Muscle of back (tissue), 11 donors: ENCODE data around the gene ATRN. TPM values are rescaled to one million over a fixed set of nuclear protein-coding genes. Genes with fewer than 3 reads are reported as not detected.
"Not testable (repeated sequence)": the region's sequence is repeated elsewhere in the genome, so short reads cannot be mapped to it uniquely, and the experiment has no call there.

ENCODE experiments used
- DNase-seq, 3 donors: peaks; one replicate each; pipeline versions ENCODE4 v3.0.0 to v3.0.0-alpha.2; 2013
- polyA plus RNA-seq, 10 donors: library from polyadenylated mRNA; unstranded; fragments of 120-200 nt; gene quantifications; one replicate each; pipeline ENCODE4 v1.2.1, GENCODE V29; 2013; ENCODE audit not compliant: insufficient read length in 10 of 10

Gene ATRN
- polyA plus RNA-seq, 10 donors = 20.7 to 30.5 (median 25.2) TPM

GRCh38 chr20:3563133-3563532 lies 92.3 kb downstream of the ATRN start:
- DNase-seq = no peak

- peak; percentile 30 to 63 (median 30) for DNase-seq
Measured at GRCh38 chr20:3563548-3564177, 92.8 kb downstream of the ATRN start.

- no peak for DNase-seq
Measured at GRCh38 chr20:3565851-3566250, 95.0 kb downstream of the ATRN start.

GRCh38 chr20:3572151-3572550 lies 101.3 kb downstream of the ATRN start:
- no peak for DNase-seq

- no peak for DNase-seq
Measured at GRCh38 chr20:3576363-3576762, 105.5 kb downstream of the ATRN start.

GRCh38 chr20:3577366-3577765 lies 106.5 kb downstream of the ATRN start:
- no peak for DNase-seq

- DNase-seq = no peak
Measured at GRCh38 chr20:3580412-3580811, 109.6 kb downstream of the ATRN start.

GRCh38 chr20:3583765-3584164 lies 112.9 kb downstream of the ATRN start:
- no peak for DNase-seq

GRCh38 chr20:3586093-3586492 lies 115.3 kb downstream of the ATRN start:
- no peak for DNase-seq

- DNase-seq = no peak
Measured at GRCh38 chr20:3590164-3590563, 119.3 kb downstream of the ATRN start.

- DNase-seq = no peak
Measured at GRCh38 chr20:3592931-3593330, 122.1 kb downstream of the ATRN start.

GRCh38 chr20:3595541-3595940 lies 124.7 kb downstream of the ATRN start:
- no peak for DNase-seq

GRCh38 chr20:3603108-3603507 lies 132.3 kb downstream of the ATRN start:
- no peak for DNase-seq

GRCh38 chr20:3605386-3605886 lies 134.6 kb downstream of the ATRN start:
- DNase-seq = not testable (repeated sequence)

- DNase-seq = peak in 1 of 3 donors; percentile 16
Measured at GRCh38 chr20:3606021-3606420, 135.2 kb downstream of the ATRN start.

GRCh38 chr20:3611901-3612300 lies 141.1 kb downstream of the ATRN start:
- DNase-seq = no peak

GRCh38 chr20:3612795-3613572 lies 142.2 kb downstream of the ATRN start:
- DNase-seq = no peak

- DNase-seq = no peak
Measured at GRCh38 chr20:3613821-3614440, 143.1 kb downstream of the ATRN start.

GRCh38 chr20:3614466-3614865 lies 143.6 kb downstream of the ATRN start:
- DNase-seq = no peak

- DNase-seq = not testable (repeated sequence)
Measured at GRCh38 chr20:3615171-3615840, 144.5 kb downstream of the ATRN start.

GRCh38 chr20:3616250-3616649 lies 145.4 kb downstream of the ATRN start:
- no peak for DNase-seq

GRCh38 chr20:3621111-3621510 lies 150.3 kb downstream of the ATRN start:
- DNase-seq = no peak
